Activated CD8-positive, alpha-beta memory T cell treated with anti-CD3 and anti-CD28 coated beads, Interleukin-2, amount 50 U/mL, for 24 hours (primary cell): Measurements from ENCODE around the gene ABHD8.

Experiments used
- DNase-seq: peaks from one replicate; pipeline ENCODE4 v3.0.0-alpha.2; 2020; ENCODE audit errors: extremely low read depth

Gene ABHD8

DNA sequence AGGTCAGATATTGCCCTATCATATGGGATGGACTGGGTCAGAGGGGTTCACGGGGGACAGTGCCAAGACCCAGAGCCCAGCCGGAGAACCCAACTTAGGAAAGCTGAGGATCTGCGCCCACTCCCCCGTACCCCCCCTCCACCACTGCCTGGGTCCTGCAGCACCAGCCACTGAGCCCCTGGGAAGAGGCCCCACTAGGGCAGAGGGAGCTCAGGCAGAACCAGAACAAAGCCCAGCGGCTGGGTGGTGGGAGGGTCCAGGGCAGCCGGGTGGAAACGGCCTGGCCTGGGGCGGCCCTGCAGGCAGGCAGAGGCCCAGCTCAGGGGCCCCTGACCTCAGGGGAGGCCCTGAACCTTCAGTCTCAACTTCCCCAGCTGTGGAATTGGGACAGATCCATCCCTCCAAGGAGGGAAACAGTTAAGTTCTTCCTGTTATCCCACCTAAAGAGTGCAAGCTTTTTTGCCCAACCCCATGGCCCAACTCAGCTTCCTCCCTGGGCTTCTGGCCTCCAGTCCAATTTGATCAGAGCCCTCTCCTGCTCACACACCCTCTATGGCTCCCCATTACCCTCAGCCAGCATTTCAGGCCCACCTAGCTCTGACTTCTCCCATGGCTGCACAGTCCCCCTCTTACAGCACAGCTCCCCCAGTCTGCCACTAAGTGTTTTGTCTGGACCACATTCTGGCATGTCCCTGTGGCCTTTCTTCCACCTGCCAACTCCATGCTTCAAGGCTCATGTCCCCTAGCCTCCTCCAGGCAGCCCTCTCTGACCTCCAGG lies 60.6 kb downstream of the ABHD8 start:
- no peak for DNase-seq
